DOHH2 (cell line): Measurements from ENCODE around the gene TSHZ3.

Experiments used
- EZH2phosphoT487 ChIP-seq: fragments of 200-600 bp; sonication (generic); IDR thresholded peaks from 2 replicates; pipeline ENCODE4 v1.6.1; 2017; ENCODE audit warnings: borderline replicate concordance, mild to moderate bottlenecking, antibody characterized with exemption, low read length, moderate library complexity, mixed read lengths
- TF ChIP-seq, protein P1 (sequence below): fragments of 200-600 bp; sonication (generic); IDR thresholded peaks from one replicate; pipeline ENCODE4 v1.5.1; 2014; ENCODE audit warnings: antibody characterized with exemption, mild to moderate bottlenecking, low read depth, low read length; ENCODE audit not compliant: poor library complexity, severe bottlenecking

DNA sequence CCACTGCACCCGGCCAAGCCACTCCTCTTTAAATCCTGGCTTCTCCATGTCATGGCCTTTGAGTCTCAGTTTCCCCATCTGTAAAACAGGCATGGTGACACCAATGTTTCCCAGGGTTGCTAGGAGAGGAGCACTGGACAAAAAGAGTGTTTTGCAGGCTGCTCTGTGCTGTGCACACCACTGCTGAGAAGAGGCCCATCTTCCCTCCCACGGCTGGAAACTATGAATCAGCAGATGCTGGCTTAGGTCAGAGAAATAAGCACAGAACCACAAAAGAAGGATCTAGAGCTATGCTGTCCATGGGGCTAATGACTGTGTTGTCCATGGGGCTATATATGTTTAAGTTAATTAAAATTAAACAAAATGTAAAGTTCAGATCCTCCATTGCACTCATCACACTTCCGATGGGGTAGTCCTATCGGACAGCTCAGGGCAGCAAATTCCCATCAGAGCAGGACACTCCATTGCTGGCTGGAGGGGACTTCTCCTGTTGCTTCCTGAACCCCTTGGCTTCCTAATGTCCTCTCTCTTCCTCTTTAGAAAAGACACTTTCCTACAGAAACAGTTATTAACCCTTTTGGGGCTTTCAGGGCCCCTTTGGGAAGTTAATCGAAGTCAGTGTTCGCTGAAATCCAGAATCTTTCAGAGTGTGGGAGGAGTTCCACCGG is 37.1 kb downstream of the TSHZ3 start:
- TF ChIP-seq, protein P1, sequence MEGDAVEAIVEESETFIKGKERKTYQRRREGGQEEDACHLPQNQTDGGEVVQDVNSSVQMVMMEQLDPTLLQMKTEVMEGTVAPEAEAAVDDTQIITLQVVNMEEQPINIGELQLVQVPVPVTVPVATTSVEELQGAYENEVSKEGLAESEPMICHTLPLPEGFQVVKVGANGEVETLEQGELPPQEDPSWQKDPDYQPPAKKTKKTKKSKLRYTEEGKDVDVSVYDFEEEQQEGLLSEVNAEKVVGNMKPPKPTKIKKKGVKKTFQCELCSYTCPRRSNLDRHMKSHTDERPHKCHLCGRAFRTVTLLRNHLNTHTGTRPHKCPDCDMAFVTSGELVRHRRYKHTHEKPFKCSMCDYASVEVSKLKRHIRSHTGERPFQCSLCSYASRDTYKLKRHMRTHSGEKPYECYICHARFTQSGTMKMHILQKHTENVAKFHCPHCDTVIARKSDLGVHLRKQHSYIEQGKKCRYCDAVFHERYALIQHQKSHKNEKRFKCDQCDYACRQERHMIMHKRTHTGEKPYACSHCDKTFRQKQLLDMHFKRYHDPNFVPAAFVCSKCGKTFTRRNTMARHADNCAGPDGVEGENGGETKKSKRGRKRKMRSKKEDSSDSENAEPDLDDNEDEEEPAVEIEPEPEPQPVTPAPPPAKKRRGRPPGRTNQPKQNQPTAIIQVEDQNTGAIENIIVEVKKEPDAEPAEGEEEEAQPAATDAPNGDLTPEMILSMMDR = no peak
- no peak for TF ChIP-seq EZH2phosphoT487
